HL-60 (cell line): ENCODE results near the gene UBAC2.

ENCODE experiments used
- POLR2AphosphoS5 ChIP-seq: IDR thresholded peaks from 2 replicates; pipeline ENCODE4 v1.6.1; 2012; ENCODE audit warnings: low read depth
- TF ChIP-seq, protein P1 (sequence below): IDR thresholded peaks from one replicate; pipeline ENCODE4 v1.5.1; 2011; ENCODE audit warnings: low read length, control low read depth, inconsistent platforms; ENCODE audit not compliant: insufficient read depth

DNA sequence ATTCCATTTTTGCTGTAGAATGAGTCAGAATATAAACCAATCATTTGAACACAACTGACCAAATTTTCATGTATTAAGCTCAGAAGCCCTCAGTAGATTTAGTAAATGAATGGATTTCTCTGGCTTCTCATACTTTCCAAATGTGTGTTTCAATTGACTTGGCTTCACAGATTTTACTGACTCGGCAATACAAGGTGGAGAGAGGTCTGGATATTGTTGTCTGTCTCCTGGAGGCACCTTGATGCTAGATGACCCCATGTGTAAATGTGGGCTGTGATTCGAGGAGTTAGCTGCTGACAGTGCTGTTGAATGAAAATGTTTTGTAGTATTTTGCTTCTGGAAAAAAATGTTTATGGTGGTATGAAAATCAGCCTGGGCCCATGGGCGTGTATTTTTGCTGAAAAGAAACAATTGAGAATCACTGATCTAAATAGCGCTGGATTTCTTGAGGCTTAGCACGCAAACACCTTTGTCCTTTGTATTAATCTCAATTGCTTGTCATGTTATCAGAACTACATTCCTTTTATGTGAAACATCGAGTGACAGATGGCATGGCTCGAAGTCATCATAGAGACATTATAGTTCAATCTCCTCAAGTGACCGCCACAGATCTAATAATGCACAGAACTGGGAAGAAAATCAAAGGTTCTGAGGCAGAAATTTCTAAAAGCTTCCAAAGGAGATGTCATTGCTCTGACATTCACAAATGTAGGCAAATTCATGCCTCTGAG, 41.2 kb upstream of the UBAC2 start:
- TF ChIP-seq POLR2AphosphoS5, result no peak
- TF ChIP-seq, protein P1, sequence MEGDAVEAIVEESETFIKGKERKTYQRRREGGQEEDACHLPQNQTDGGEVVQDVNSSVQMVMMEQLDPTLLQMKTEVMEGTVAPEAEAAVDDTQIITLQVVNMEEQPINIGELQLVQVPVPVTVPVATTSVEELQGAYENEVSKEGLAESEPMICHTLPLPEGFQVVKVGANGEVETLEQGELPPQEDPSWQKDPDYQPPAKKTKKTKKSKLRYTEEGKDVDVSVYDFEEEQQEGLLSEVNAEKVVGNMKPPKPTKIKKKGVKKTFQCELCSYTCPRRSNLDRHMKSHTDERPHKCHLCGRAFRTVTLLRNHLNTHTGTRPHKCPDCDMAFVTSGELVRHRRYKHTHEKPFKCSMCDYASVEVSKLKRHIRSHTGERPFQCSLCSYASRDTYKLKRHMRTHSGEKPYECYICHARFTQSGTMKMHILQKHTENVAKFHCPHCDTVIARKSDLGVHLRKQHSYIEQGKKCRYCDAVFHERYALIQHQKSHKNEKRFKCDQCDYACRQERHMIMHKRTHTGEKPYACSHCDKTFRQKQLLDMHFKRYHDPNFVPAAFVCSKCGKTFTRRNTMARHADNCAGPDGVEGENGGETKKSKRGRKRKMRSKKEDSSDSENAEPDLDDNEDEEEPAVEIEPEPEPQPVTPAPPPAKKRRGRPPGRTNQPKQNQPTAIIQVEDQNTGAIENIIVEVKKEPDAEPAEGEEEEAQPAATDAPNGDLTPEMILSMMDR, result no peak
